BJ (cell line): ENCODE results near the gene GPR146. TPM values are rescaled to one million over a fixed set of nuclear protein-coding genes. Genes with fewer than 3 reads are reported as not detected.

ENCODE experiments used
- CTCF ChIA-PET: fragments of 350-600 bp; formaldehyde crosslinking; extraction: SDS; loops from one replicate; lab custom pipeline; 2021; ENCODE audit warnings: antibody characterized with exemption, inconsistent platforms; lab: Yijun Ruan, JAX
- POLR2A ChIA-PET: fragments of 300-600 bp; sonication (Branson Sonifier 250); formaldehyde crosslinking; extraction: SDS; loops from one replicate; lab custom pipeline; 2021; ENCODE audit warnings: antibody characterized with exemption; lab: Charles Lee
- DNase-seq: peaks from one replicate; pipeline ENCODE4 v3.0.0-alpha.2; 2011; ENCODE audit warnings: low read depth
- H3K27me3 ChIP-seq: 2 replicates; pipeline ENCODE4 v1.6.0; 2011; ENCODE audit warnings: low read length; ENCODE audit not compliant: control insufficient read depth, insufficient read depth
- H3K36me3 ChIP-seq: 2 replicates; pipeline ENCODE4 v1.5.1; 2011; ENCODE audit warnings: low read length; ENCODE audit not compliant: control insufficient read depth, insufficient read depth
- H3K4me3 ChIP-seq: 2 replicates; pipeline ENCODE4 v1.5.1; 2011; ENCODE audit warnings: low read depth, mild to moderate bottlenecking, control low read depth, low read length
- polyA plus RNA-seq: library from polyadenylated mRNA; depleted of rRNA; stranded (reverse); fragments of >200 nt; gene quantifications from 2 replicates; pipeline ENCODE4 v1.2.3, GENCODE V29; 2011
- TF ChIP-seq, protein P1 (sequence below): IDR thresholded peaks from 2 replicates; pipeline ENCODE4 v1.5.1; 2011; ENCODE audit warnings: low read depth, mild to moderate bottlenecking, control low read depth, inconsistent platforms, low read length, moderate library complexity; ENCODE audit not compliant: insufficient read depth

The GPR146 gene
- polyA plus RNA-seq, 1 experiment, result 4.5 TPM

GRCh38 chr7:1054861-1055450, 10.6 kb downstream of the GPR146 start:
- Histone ChIP-seq H3K4me3 (no peak overlapping the region), H3K36me3 (no peaks in the 10 kb centered on the region), H3K27me3 (no peaks in the 10 kb centered on the region)
- DNase-seq, result no peak
- ChIA-PET POLR2A (no interaction called here), CTCF (interaction anchor here (0.9 to 4.2 kb wide), 2 partner anchors 61 to 62 kb away, joined by 3 to 33 read pairs; no protein-coding TSS in a partner anchor)
- TF ChIP-seq, protein P1, sequence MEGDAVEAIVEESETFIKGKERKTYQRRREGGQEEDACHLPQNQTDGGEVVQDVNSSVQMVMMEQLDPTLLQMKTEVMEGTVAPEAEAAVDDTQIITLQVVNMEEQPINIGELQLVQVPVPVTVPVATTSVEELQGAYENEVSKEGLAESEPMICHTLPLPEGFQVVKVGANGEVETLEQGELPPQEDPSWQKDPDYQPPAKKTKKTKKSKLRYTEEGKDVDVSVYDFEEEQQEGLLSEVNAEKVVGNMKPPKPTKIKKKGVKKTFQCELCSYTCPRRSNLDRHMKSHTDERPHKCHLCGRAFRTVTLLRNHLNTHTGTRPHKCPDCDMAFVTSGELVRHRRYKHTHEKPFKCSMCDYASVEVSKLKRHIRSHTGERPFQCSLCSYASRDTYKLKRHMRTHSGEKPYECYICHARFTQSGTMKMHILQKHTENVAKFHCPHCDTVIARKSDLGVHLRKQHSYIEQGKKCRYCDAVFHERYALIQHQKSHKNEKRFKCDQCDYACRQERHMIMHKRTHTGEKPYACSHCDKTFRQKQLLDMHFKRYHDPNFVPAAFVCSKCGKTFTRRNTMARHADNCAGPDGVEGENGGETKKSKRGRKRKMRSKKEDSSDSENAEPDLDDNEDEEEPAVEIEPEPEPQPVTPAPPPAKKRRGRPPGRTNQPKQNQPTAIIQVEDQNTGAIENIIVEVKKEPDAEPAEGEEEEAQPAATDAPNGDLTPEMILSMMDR, result no peak

DNA sequence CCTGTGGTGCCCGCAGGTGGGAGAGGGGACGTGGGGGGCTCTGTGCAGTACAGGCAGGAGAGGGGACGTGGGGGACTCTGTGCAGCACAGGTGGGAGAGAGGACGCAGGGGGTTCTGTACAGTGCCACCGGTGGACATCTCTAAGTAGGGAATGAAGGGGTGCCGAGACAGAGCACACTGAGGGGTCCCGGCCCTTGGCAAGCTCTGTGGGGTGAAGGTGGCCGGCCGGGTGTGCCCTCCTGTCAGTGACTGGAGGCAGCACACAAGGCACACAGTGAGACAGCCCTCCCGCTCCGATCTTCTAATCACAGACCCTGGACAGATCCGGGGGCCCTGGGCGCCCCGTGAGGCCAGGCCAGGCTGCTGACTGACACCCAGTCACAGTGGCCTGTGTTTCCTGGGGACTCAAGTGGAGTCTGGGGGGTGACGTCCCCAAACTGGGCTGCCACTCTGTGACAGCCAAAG, 11.2 kb downstream of the GPR146 start:
- POLR2A ChIA-PET, result no interaction called here

DNA sequence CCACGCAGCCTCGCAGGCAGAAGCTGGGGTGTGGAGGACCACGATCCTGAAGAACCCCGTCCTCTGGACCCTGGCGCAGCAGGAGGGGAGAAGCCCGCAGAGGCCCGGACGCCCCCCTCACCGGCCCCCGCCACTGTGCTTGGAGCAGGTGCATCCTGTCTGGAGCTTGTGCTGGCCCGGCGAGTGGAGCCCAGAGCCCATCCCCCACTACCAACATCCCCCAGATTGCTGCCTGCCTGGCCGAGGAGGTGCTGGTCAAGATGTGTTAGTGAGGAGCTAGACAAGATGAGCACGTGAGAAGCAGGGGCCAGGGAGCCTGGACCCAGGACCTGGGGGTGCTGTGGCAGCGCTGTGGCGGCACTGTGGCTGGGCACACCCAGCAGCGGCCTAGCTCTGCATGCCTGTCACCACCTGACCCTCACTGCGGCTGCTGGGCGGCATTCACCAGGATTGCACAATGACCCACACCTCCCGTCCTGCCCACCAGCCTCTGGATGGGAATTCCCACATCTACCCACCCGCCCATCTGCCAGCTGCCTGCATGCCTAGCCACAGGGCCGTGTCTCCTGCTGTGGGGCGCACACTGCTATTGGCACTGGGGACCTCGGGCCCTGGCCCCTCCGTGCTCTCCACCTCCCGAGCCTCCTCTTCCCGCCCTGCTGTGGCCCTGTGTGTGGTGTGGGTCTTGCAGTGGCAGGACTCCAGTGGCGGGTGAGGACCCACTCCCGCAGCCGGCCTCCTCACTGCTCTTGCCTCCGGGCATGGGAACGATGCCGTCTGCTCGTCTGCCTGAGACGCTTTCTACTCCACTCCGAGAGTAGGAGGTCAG, 11.8 kb downstream of the GPR146 start:
- CTCF ChIA-PET, result interaction anchor here (0.9 to 3.8 kb wide), 3 partner anchors 10 to 63 kb away, joined by 5 to 37 read pairs (median 11); partner anchors contain the start of gene GPR146
- H3K36me3 ChIP-seq, result no peaks in the 10 kb centered on the region
- TF ChIP-seq, protein P1, result no peak
- no peak overlapping the region for H3K4me3 ChIP-seq
- POLR2A ChIA-PET, result no interaction called here
- no peaks in the 10 kb centered on the region for H3K27me3 ChIP-seq
- no peak for DNase-seq

More for the DNA sequence above, 11.2 kb downstream of the GPR146 start:
- TF ChIP-seq, protein P1, result no peak
- Histone ChIP-seq H3K27me3 (no peaks in the 10 kb centered on the region), H3K36me3 (no peaks in the 10 kb centered on the region), H3K4me3 (no peak overlapping the region)
- CTCF ChIA-PET, result interaction anchor here (0.9 to 1.8 kb wide), 3 partner anchors 10 to 62 kb away, joined by 3 to 11 read pairs (median 5); partner anchors contain the start of gene GPR146
- DNase-seq, result no peak

DNA sequence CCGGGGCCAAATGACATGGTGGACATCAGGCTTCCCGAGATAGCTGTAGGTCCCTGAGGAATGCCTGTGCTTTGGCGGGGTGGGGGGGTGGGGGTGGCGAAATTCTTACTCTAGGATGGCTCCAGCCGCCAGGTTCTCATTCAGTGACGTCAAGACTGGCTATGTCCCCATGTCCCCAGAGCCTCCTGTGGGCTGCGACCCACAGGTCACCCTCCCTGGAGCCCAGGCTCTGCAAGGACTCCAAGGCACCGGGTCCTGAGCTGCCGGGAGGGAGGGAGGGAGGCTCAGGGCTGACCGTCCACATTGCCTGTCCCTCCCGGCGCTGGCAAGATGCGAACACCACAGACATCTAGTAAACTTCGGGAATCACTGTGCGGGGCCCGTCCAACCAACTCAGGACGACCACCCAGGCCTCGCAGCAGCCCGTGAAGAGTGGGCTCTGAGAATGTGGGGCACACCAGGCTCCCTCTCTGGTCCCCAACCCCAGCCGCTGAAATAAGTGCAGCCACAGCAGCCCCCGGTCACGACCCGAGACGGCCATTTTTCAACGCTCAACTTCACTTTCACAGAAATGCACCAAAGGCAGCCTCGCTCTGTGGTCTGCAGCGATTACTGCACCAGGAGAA, 12.6 kb downstream of the GPR146 start:
- H3K4me3 ChIP-seq, result no peak overlapping the region
- no peaks in the 10 kb centered on the region for H3K36me3 ChIP-seq
- no peaks in the 10 kb centered on the region for H3K27me3 ChIP-seq
- TF ChIP-seq, protein P1, result no peak
- CTCF ChIA-PET, result interaction anchor here (1.8 to 3.8 kb wide), 3 partner anchors 9 to 64 kb away, joined by 11 to 37 read pairs (median 13); partner anchors contain the start of gene GPR146
- DNase-seq, result no peak
- POLR2A ChIA-PET, result no interaction called here
